ENCODE results near the gene GOLIM4. TPM values are rescaled to one million over a fixed set of nuclear protein-coding genes. Genes with fewer than 3 reads are reported as not detected.
"Not testable (repeated sequence)": the region's sequence is repeated elsewhere in the genome, so short reads cannot be mapped to it uniquely, and the experiment has no call there.

The GOLIM4 gene
- total and polyA plus RNA-seq, 11 donors: 31.5 to 106 (median 65.5) TPM

GRCh38 chr3:168062679-168063078 is 33.0 kb downstream of the GOLIM4 start:
- Histone ChIP-seq H3K27me3 (no peaks in the 10 kb centered on the region), H3K4me1 (peaks cover 0 to 84% (median 27%) of the 10 kb centered on the region in 12 donors), H3K4me3 (no peak overlapping the region), H3K27ac (no peak overlapping the region), H3K36me3 (no peaks in the 10 kb centered on the region), H3K9me3 (no peaks in the 10 kb centered on the region)
- intact Hi-C loops (cut with DNase I): no loop called here
- WGBS, 4 donors: 69 to 85% (median 75%) methylated on average over 6 of the region's 6 CpGs
- TF ChIP-seq POLR2A (IDR thresholded peaks at IDR 0.05): no peak
- no peak for TF ChIP-seq CTCF (IDR thresholded peaks at IDR 0.05)
- no peak for DNase-seq
- ATAC-seq: no peak

GRCh38 chr3:168061332-168061996 is 34.3 kb downstream of the GOLIM4 start:
- peaks cover 0 to 76% (median 22%) of the 10 kb centered on the region in 12 donors for H3K4me1 ChIP-seq
- no peaks in the 10 kb centered on the region for H3K9me3 ChIP-seq
- no peaks in the 10 kb centered on the region for H3K27me3 ChIP-seq
- WGBS, 4 donors: 54 to 74% (median 69%) methylated on average over 5 of the region's 5 CpGs
- H3K4me3 ChIP-seq: no peak overlapping the region
- no peak for TF ChIP-seq POLR2A (IDR thresholded peaks at IDR 0.05)
- TF ChIP-seq CTCF (IDR thresholded peaks at IDR 0.05): no peak
- no peaks in the 10 kb centered on the region for H3K36me3 ChIP-seq
- no peak for DNase-seq
- H3K27ac ChIP-seq: no peak overlapping the region
- intact Hi-C loops (cut with DNase I): no loop called here
- ATAC-seq: no peak

GRCh38 chr3:168060317-168060716 is 35.4 kb downstream of the GOLIM4 start:
- ATAC-seq (no peak), DNase-seq (no peak)
- Histone ChIP-seq H3K36me3 (no peaks in the 10 kb centered on the region), H3K27me3 (no peaks in the 10 kb centered on the region), H3K4me1 (peaks cover 0 to 64% (median 13%) of the 10 kb centered on the region in 12 donors), H3K27ac (no peak overlapping the region), H3K9me3 (no peaks in the 10 kb centered on the region), H3K4me3 (no peak overlapping the region)
- WGBS, 4 donors: 75 to 92% (median 86%) methylated on average over 3 of the region's 3 CpGs
- intact Hi-C loops (cut with DNase I): no loop called here
- TF ChIP-seq CTCF (IDR thresholded peaks at IDR 0.05): no peak
- no peak for TF ChIP-seq POLR2A (IDR thresholded peaks at IDR 0.05)

GRCh38 chr3:168058481-168058880 is 37.2 kb downstream of the GOLIM4 start:
- DNase-seq: no peak
- TF ChIP-seq CTCF (IDR thresholded peaks at IDR 0.05) (no peak), POLR2A (IDR thresholded peaks at IDR 0.05) (no peak)
- no peaks in the 10 kb centered on the region for H3K36me3 ChIP-seq
- H3K27ac ChIP-seq: no peak overlapping the region
- H3K4me1 ChIP-seq: peaks cover 0 to 61% (median 11%) of the 10 kb centered on the region in 12 donors
- peaks cover 0 to 5% (median 0%) of the 10 kb centered on the region in 12 donors for H3K9me3 ChIP-seq
- H3K4me3 ChIP-seq: no peak overlapping the region
- no peaks in the 10 kb centered on the region for H3K27me3 ChIP-seq
- WGBS, 4 donors: 82 to 93% (median 85%) methylated on average over 2 of the region's 2 CpGs
- no peak for ATAC-seq
- intact Hi-C loops (cut with DNase I): no loop called here

- intact Hi-C loops (cut with DNase I); H3K27ac ChIP-seq; H3K9me3 ChIP-seq; H3K27me3 ChIP-seq; H3K4me3 ChIP-seq; H3K36me3 ChIP-seq; DNase-seq; ATAC-seq: not testable (repeated sequence)
- peaks cover 0 to 60% (median 8%) of the 10 kb centered on the region in 12 donors for H3K4me1 ChIP-seq
- WGBS, 4 donors: 89 to 94% (median 91%) methylated on average over 6 to 7 of the region's 7 CpGs
Measured at GRCh38 chr3:168056398-168057230, 39.1 kb downstream of the GOLIM4 start.
